Pancreas (tissue), 10 donors: ENCODE measurements around the gene NPDC1. TPM values are rescaled to one million over a fixed set of nuclear protein-coding genes. Genes with fewer than 3 reads are reported as not detected.

Source experiments
- ATAC-seq, 4 donors: fragments of 200-7000 bp; cut with Tn5 transposase; one replicate each; pipeline versions ENCODE4 v1.8.0 to v1.9.1; 2020; ENCODE audit warnings: mild to moderate bottlenecking in 4 of 4, moderate library complexity in 4 of 4
- DNase-seq, 6 donors: peaks; one replicate each; pipeline ENCODE4 v3.0.0-alpha.2; 2020
- FAIRE-seq: peaks from 2 replicates; lab custom pipeline; 2012; peaks lifted over from hg19 to GRCh38; lab: Jason Lieb, UNC
- H3K27ac ChIP-seq, 4 donors: fragments of 200-600 bp; sonication (generic); 1 replicate in 3 of 4; 2 replicates in 1 of 4; pipeline versions ENCODE4 v1.5.0 to v1.8.0; 2020
- H3K27me3 ChIP-seq, 4 donors: fragments of 200-600 bp; one replicate each; pipeline ENCODE4 v1.8.0; 2021
- H3K36me3 ChIP-seq, 3 donors: fragments of 200-600 bp; sonication (generic) in 1 of 3; one replicate each; pipeline versions ENCODE4 v1.5.0 to v1.8.0; 2020 to 2021
- H3K4me1 ChIP-seq, 3 donors: fragments of 200-600 bp; one replicate each; pipeline ENCODE4 v1.8.0; 2021
- H3K4me3 ChIP-seq, 4 donors: fragments of 200-600 bp; sonication (generic) in 2 of 4; one replicate each; pipeline versions ENCODE4 v1.5.0 to v1.8.0; 2020 to 2021
- H3K9me3 ChIP-seq, 4 donors: fragments of 200-600 bp; one replicate each; pipeline ENCODE4 v1.8.0; 2021
- CTCF ChIP-seq, 4 donors: fragments of 200-600 bp; sonication (generic) in 3 of 4; IDR thresholded peaks; one replicate each; pipeline versions ENCODE4 v1.5.0 to v1.8.0; 2021; ENCODE audit warnings: antibody characterized with exemption in 4 of 4
- WGBS, 2 donors: extraction: QIAGEN DNeasy Blood & Tissue Kit; methylation state at CpG; one replicate each; pipeline ENCODE4 v1.1.7; 2013; 5-methylcytosine and 5-hydroxymethylcytosine counted together
- intact Hi-C, 3 donors: fragments of 100-400 bp; cut with DNase I; formaldehyde crosslinking; loops; one replicate each; pipeline versions ENCODE4 v1.11.1 to v1.14.2; 2022
- polyA plus RNA-seq, 2 donors: library from polyadenylated mRNA; stranded (reverse); fragments of 200-250 nt; gene quantifications; one replicate each; pipeline ENCODE4 v1.2.3, GENCODE V29; 2013
- total RNA-seq, 6 donors: library from RNA; stranded (reverse); fragmentation: NEBNext Ultra II Directional in 4 of 6; extraction: Animal tissue kit (Norgen Biotek cat#: 25700) in 4 of 6; gene quantifications; one replicate each; pipeline versions ENCODE4 v1.2.1 to v1.2.4, GENCODE V29; 2021 to 2023
- donor health status: healthy with polysubstance abuse.
- donor health status: DM: no; HTN: no; CAD: no; lungs with moderate emphysema.
- donor health status: DM: no; HTN: no; CAD: no.
- donor health status: control.
- donor health status: control.
- donor health status: Bipolar disorder and iron deficiency.
- donor health status: DM: yes; HTN: yes; CAD: no.
- donor health status: DM: no; HTN: no; CAD: no.
- donor health status: DM: no; HTN: no; CAD: no.
- donor health status: DM: yes; HTN: yes; CAD: no.

Gene NPDC1
- total and polyA plus RNA-seq, 8 donors, result 31.5 to 328 (median 47.5) TPM

GRCh38 chr9:137023583-137023991 is 22.4 kb downstream of the NPDC1 start:
- DNase-seq, result no peak
- H3K4me3 ChIP-seq, result no peak overlapping the region
- 87 to 91% methylated on average over 14 to 15 of the region's 15 CpGs for WGBS, 2 donors

DNA sequence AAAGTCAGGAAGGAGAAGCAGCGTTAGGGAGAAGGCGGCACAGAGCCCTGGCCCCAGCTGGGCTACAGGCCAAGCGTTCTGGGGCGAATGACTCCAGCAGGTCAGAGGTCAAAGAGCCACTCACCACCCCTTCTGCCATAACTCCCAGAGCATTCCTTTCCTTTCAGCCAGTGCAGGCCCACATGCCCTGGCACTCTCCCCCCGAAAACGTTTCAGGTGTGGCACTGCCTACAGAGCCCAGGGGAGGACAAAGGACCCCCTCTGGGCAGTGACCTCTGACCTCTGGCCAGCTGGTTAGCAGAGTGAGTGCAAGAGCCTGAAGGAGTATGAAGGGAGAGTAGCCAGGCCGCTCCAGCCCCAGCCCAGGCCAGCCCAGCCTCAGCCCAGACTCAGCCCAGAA is 22.8 kb downstream of the NPDC1 start:
- Histone ChIP-seq H3K4me1 (peaks cover 9 to 16% (median 13%) of the 10 kb centered on the region in 3 donors), H3K36me3 (peaks cover 0 to 4% (median 0%) of the 10 kb centered on the region in 3 donors), H3K27me3 (no peaks in the 10 kb centered on the region), H3K27ac (no peak overlapping the region), H3K9me3 (no peaks in the 10 kb centered on the region), H3K4me3 (no peak overlapping the region)
- ATAC-seq (no peak), DNase-seq (no peak), FAIRE-seq (no peak)
- intact Hi-C loops, result loop anchor here in 2 of 3 donors (5.0 to 10.0 kb wide), 2 partner anchors 61 to 68 kb away; partner anchors contain the start of gene LCN12 (in 1 of the 2)
- WGBS, 2 donors, result 87 to 88% methylated on average over 7 of the region's 7 CpGs
- no peak for TF ChIP-seq CTCF (IDR thresholded peaks at IDR 0.05)

More at GRCh38 chr9:137023583-137023991, 22.4 kb downstream of the NPDC1 start:
- Histone ChIP-seq H3K4me1 (peaks cover 9 to 16% (median 13%) of the 10 kb centered on the region in 3 donors), H3K9me3 (no peaks in the 10 kb centered on the region), H3K27ac (no peak overlapping the region), H3K36me3 (peaks cover 0 to 4% (median 0%) of the 10 kb centered on the region in 3 donors), H3K27me3 (no peaks in the 10 kb centered on the region)
- TF ChIP-seq CTCF (IDR thresholded peaks at IDR 0.05), result no peak
- ATAC-seq (no peak), FAIRE-seq (no peak)
- intact Hi-C loops, result loop anchor here in 2 of 3 donors (5.0 to 10.0 kb wide), 2 partner anchors 61 to 69 kb away; partner anchors contain the start of gene LCN12 (in 1 of the 2)

- FAIRE-seq, result no peak
- Histone ChIP-seq H3K4me1 (peaks cover 9 to 16% (median 13%) of the 10 kb centered on the region in 3 donors), H3K27ac (no peak overlapping the region), H3K9me3 (no peaks in the 10 kb centered on the region), H3K36me3 (peaks cover 0 to 4% (median 0%) of the 10 kb centered on the region in 3 donors), H3K4me3 (no peak overlapping the region), H3K27me3 (no peaks in the 10 kb centered on the region)
- ATAC-seq, result no peak
- intact Hi-C loops, result loop anchor here in 2 of 3 donors (5.0 to 10.0 kb wide), 2 partner anchors 60 to 68 kb away; partner anchors contain the start of gene LCN12 (in 1 of the 2)
- no peak for DNase-seq
- 93 to 94% methylated on average over 23 of the region's 23 CpGs for WGBS, 2 donors
- no peak for TF ChIP-seq CTCF (IDR thresholded peaks at IDR 0.05)
Measured at GRCh38 chr9:137022662-137023008, 23.3 kb downstream of the NPDC1 start.

- 67 to 73% methylated on average over 29 to 30 of the region's 30 CpGs for WGBS, 2 donors
- Histone ChIP-seq H3K4me1 (peaks cover 7 to 12% (median 7%) of the 10 kb centered on the region in 3 donors), H3K27ac (no peak overlapping the region), H3K36me3 (peaks cover 0 to 4% (median 0%) of the 10 kb centered on the region in 3 donors), H3K4me3 (no peak overlapping the region), H3K9me3 (no peaks in the 10 kb centered on the region), H3K27me3 (no peaks in the 10 kb centered on the region)
- DNase-seq (no peak), ATAC-seq (peak in 3 of 4 donors; percentile 16 to 38 (median 26)), FAIRE-seq (no peak)
- intact Hi-C loops, result loop anchor here in 2 of 3 donors (5.0 to 10.0 kb wide), 2 partner anchors 60 to 67 kb away; partner anchors contain the start of gene LCN12 (in 1 of the 2)
- no peak for TF ChIP-seq CTCF (IDR thresholded peaks at IDR 0.05)
Measured at GRCh38 chr9:137021979-137022661, 23.9 kb downstream of the NPDC1 start.
